GM21515 (cell line): ENCODE results near the gene CKM.
"Not testable (repeated sequence)": the region's sequence is repeated elsewhere in the genome, so short reads cannot be mapped to it uniquely, and the experiment has no call there.

Source experiments
- ATAC-seq: cut with Tn5 transposase; IDR thresholded peaks from one replicate; pipeline ENCODE4 v1.9.1; 2021; ENCODE audit not compliant: unreplicated experiment

The CKM gene

GRCh38 chr19:45321848-45322247 is 827 bp downstream of the CKM start:
- no peak for ATAC-seq

- ATAC-seq, result no peak
Measured at GRCh38 chr19:45320997-45321775, 1.5 kb downstream of the CKM start.

GRCh38 chr19:45315304-45315703 is 7.4 kb downstream of the CKM start:
- no peak for ATAC-seq

- ATAC-seq, result no peak
Measured at GRCh38 chr19:45314708-45315245, 7.9 kb downstream of the CKM start.

- not testable (repeated sequence) for ATAC-seq
Measured at GRCh38 chr19:45312285-45312684, 10.4 kb downstream of the CKM start.

- no peak for ATAC-seq
Measured at GRCh38 chr19:45311621-45312020, 11.1 kb downstream of the CKM start.

- not testable (repeated sequence) for ATAC-seq
Measured at GRCh38 chr19:45309322-45309721, 13.4 kb downstream of the CKM start.

GRCh38 chr19:45307361-45307760 is 15.3 kb downstream of the CKM start:
- no peak for ATAC-seq

- no peak for ATAC-seq
Measured at GRCh38 chr19:45306518-45307027, 16.1 kb downstream of the CKM start.

GRCh38 chr19:45306040-45306439 is 16.6 kb downstream of the CKM start:
- ATAC-seq, result no peak

- no peak for ATAC-seq
Measured at GRCh38 chr19:45305421-45305820, 17.3 kb downstream of the CKM start.

GRCh38 chr19:45305007-45305406 is 17.7 kb downstream of the CKM start:
- no peak for ATAC-seq

GRCh38 chr19:45304141-45304926 is 18.3 kb downstream of the CKM start:
- no peak for ATAC-seq

- ATAC-seq, result no peak
Measured at GRCh38 chr19:45303269-45304060, 19.2 kb downstream of the CKM start.

- no peak for ATAC-seq
Measured at GRCh38 chr19:45302416-45302815, 20.3 kb downstream of the CKM start.

- ATAC-seq, result no peak
Measured at GRCh38 chr19:45299719-45300118, 23.0 kb downstream of the CKM start.

GRCh38 chr19:45298264-45298663 is 24.4 kb downstream of the CKM start:
- no peak for ATAC-seq

GRCh38 chr19:45297674-45298073 is 25.0 kb downstream of the CKM start:
- ATAC-seq, result no peak

GRCh38 chr19:45296355-45296754 is 26.3 kb downstream of the CKM start:
- no peak for ATAC-seq

GRCh38 chr19:45295873-45296272 is 26.8 kb downstream of the CKM start:
- no peak for ATAC-seq
